ENCODE measurements around the gene LFNG. TPM values are rescaled to one million over a fixed set of nuclear protein-coding genes. Genes with fewer than 3 reads are reported as not detected.

The LFNG gene
- total and polyA plus RNA-seq, 2 of the 13 experiments (the other 11 are each of a cell fraction or from before 2014, with no cell fraction given), result 0.44 to 1.5 TPM

- Histone ChIP-seq H3K9ac (ENCODE audit: insufficient read depth, low read depth, low read length) (no peak overlapping the region), H4K20me1 (ENCODE audit: insufficient read depth, low read length) (no peaks in the 10 kb centered on the region), H3K4me2 (ENCODE audit: low read depth, low read length) (peak overlapping the region; percentile 83; the same call in 1 of the 2 replicates), H3K36me3 (replicated peaks in 1 of 2; ENCODE audit: control insufficient read depth in 1 of 2, insufficient read depth in 2 of 2, low read length in 2 of 2) (no peaks in the 10 kb centered on the region), H3K27ac (ENCODE audit: extremely low read length, insufficient read depth, low read length) (no peak overlapping the region), H3K4me3 (replicated peaks in 1 of 3; ENCODE audit: insufficient read depth in 1 of 3, low read depth in 2 of 3, low read length in 3 of 3) (peak overlapping the region in 1 of 3 experiments; percentile 71; a peak in 1 of 6 replicates), H2AFZ (ENCODE audit: low read length) (no peak overlapping the region), H3K4me1 (ENCODE audit: insufficient read depth, low read length) (peaks cover 66% of the 10 kb centered on the region), H3K79me2 (ENCODE audit: insufficient read depth, low read length) (no peaks in the 10 kb centered on the region), H3K9me3 (ENCODE audit: low read length) (no peaks in the 10 kb centered on the region), H3K27me3 (ENCODE audit: control insufficient read depth in 1 of 2, insufficient read depth in 2 of 2, low read length in 2 of 2) (peaks cover 9 to 84% of the 10 kb centered on the region in 2 experiments; a peak in 4 of 5 replicates)
- ChIA-PET POLR2A (interaction anchor here (0.6 to 1.1 kb wide), 2 partner anchors 17 to 954 kb away, joined by 3 read pairs; partner anchors contain the start of gene TMEM184A), CTCF (ENCODE audit: low intra/inter-chr PET ratio, low total read pairs) (no interaction called here)
- 0 out of 2 replicates have a peak, but pooled peaks have one; percentile 32 for TF ChIP-seq ZNF788 (CRISPR knock-in tag; IDR thresholded peaks at IDR 0.05; ENCODE audit: borderline replicate concordance)
- peak; percentile 2 for TF ChIP-seq HNRNPLL (IDR thresholded peaks at IDR 0.05; ENCODE audit: low read depth, low read length, poor library complexity, severe bottlenecking)
- TF ChIP-seq, protein P1, sequence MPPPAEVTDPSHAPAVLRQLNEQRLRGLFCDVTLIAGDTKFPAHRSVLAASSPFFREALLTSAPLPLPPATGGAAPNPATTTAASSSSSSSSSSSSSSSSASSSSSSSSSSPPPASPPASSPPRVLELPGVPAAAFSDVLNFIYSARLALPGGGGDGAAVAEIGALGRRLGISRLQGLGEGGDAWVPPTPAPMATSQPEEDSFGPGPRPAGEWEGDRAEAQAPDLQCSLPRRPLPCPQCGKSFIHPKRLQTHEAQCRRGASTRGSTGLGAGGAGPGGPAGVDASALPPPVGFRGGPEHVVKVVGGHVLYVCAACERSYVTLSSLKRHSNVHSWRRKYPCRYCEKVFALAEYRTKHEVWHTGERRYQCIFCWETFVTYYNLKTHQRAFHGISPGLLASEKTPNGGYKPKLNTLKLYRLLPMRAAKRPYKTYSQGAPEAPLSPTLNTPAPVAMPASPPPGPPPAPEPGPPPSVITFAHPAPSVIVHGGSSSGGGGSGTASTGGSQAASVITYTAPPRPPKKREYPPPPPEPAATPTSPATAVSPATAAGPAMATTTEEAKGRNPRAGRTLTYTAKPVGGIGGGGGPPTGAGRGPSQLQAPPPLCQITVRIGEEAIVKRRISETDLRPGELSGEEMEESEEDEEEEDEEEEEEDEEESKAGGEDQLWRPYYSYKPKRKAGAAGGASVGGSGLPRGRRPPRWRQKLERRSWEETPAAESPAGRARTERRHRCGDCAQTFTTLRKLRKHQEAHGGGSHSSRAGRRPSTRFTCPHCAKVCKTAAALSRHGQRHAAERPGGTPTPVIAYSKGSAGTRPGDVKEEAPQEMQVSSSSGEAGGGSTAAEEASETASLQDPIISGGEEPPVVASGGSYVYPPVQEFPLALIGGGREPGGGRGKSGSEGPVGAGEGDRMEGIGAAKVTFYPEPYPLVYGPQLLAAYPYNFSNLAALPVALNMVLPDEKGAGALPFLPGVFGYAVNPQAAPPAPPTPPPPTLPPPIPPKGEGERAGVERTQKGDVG (CRISPR knock-in tag; IDR thresholded peaks at IDR 0.05; ENCODE audit: borderline replicate concordance), result no peak
- TF ChIP-seq HES4 (CRISPR knock-in tag; IDR thresholded peaks at IDR 0.05; ENCODE audit: borderline replicate concordance), result 0 out of 2 replicates have a peak, but pooled peaks have one; percentile 23
- no peak for TF ChIP-seq CEBPB (IDR thresholded peaks at IDR 0.05; ENCODE audit: borderline replicate concordance, low read depth, low read length)
- TF ChIP-seq ZNF629 (CRISPR knock-in tag; conservative IDR thresholded peaks at IDR 0.05), result peak; percentile 92
- TF ChIP-seq SNAI1 (CRISPR knock-in tag; IDR thresholded peaks at IDR 0.05; ENCODE audit: borderline replicate concordance), result 0 out of 2 replicates have a peak, but pooled peaks have one; percentile 4
- TF ChIP-seq NCOA1 (CRISPR knock-in tag; IDR thresholded peaks at IDR 0.05), result no peak
- intact Hi-C loops (cut with micrococcal nuclease; ENCODE audit: unreplicated experiment) (no loop called here), in situ Hi-C loops (cut with HindIII; ENCODE audit: extremely low pct_ligation_motif_present, low pct_unique_long_range_greater_than_20kb) (no loop called here)
- FAIRE-seq, result no peak
- no TSS peak for BruUV-seq (replicated peaks)
- no peak for ATAC-seq
- DNase-seq (ENCODE audit: low spot score), result no peak
- 64% methylated on average over 7 of the region's 13 CpGs for WGBS (ENCODE audit: low lambda C conversion rate)
Observed at GRCh38 chr7:2510130-2510776, 9.3 kb upstream of the LFNG start.

Data from HepG2 (cell line).